OCI-M2 (cell line): ENCODE measurements around the gene KRCC1.

Experiments used
- DNase-seq: peaks from one replicate; lab custom pipeline; 2025; ENCODE audit not compliant: unreplicated experiment; lab: John Stamatoyannopoulos, UW

KRCC1 gene

GRCh38 chr2:88055371-88056128, at the start of gene KRCC1:
Gene KRCC1 (minus strand): TSS chr2:88055783. CDS start chr2:88028563, 27,220 bp downstream.
- DNase-seq: peak; percentile 79

GRCh38 chr2:88100489-88100858, 44.9 kb upstream of the KRCC1 start:
- no peak for DNase-seq

- no peak for DNase-seq
Observed at GRCh38 chr2:88099798-88100488, 44.4 kb upstream of the KRCC1 start.

GRCh38 chr2:88098558-88098900, 42.9 kb upstream of the KRCC1 start:
- DNase-seq: no peak

- no peak for DNase-seq
Observed at GRCh38 chr2:88097891-88098557, 42.4 kb upstream of the KRCC1 start.

GRCh38 chr2:88097192-88097591, 41.6 kb upstream of the KRCC1 start:
- DNase-seq: no peak

GRCh38 chr2:88096708-88097107, 41.1 kb upstream of the KRCC1 start:
- DNase-seq: no peak

- no peak for DNase-seq
Observed at GRCh38 chr2:88095022-88095421, 39.4 kb upstream of the KRCC1 start.

- no peak for DNase-seq
Observed at GRCh38 chr2:88092773-88093172, 37.2 kb upstream of the KRCC1 start.

GRCh38 chr2:88091943-88092342, 36.4 kb upstream of the KRCC1 start:
- no peak for DNase-seq

GRCh38 chr2:88090446-88091283, 35.1 kb upstream of the KRCC1 start:
- DNase-seq: no peak

- DNase-seq: no peak
Observed at GRCh38 chr2:88088999-88089398, 33.4 kb upstream of the KRCC1 start.

GRCh38 chr2:88087763-88088162, 32.2 kb upstream of the KRCC1 start:
- no peak for DNase-seq

GRCh38 chr2:88087073-88087472, 31.5 kb upstream of the KRCC1 start:
- DNase-seq: no peak

GRCh38 chr2:88086401-88086800, 30.8 kb upstream of the KRCC1 start:
- no peak for DNase-seq

- DNase-seq: no peak
Observed at GRCh38 chr2:88085602-88086001, 30.0 kb upstream of the KRCC1 start.

- DNase-seq: no peak
Observed at GRCh38 chr2:88085099-88085498, 29.5 kb upstream of the KRCC1 start.

- DNase-seq: no peak
Observed at GRCh38 chr2:88082781-88083180, 27.2 kb upstream of the KRCC1 start.

GRCh38 chr2:88081924-88082608, 26.5 kb upstream of the KRCC1 start:
- DNase-seq: no peak

- no peak for DNase-seq
Observed at GRCh38 chr2:88080545-88080944, 25.0 kb upstream of the KRCC1 start.
